GM20000 (cell line): ENCODE measurements around the gene LAMB4.

ENCODE experiments used
- DNase-seq: peaks from one replicate; pipeline ENCODE4 v3.0.0; 2012; ENCODE audit warnings: low spot score
- TF ChIP-seq, protein P1 (sequence below): IDR thresholded peaks from 2 replicates; pipeline ENCODE4 v1.5.1; 2012; ENCODE audit warnings: mild to moderate bottlenecking, control low read depth; ENCODE audit errors: extremely low read depth, missing control alignments

Gene LAMB4

GRCh38 chr7:108142180-108142579 lies 12.0 kb upstream of the LAMB4 start:
- TF ChIP-seq, protein P1, sequence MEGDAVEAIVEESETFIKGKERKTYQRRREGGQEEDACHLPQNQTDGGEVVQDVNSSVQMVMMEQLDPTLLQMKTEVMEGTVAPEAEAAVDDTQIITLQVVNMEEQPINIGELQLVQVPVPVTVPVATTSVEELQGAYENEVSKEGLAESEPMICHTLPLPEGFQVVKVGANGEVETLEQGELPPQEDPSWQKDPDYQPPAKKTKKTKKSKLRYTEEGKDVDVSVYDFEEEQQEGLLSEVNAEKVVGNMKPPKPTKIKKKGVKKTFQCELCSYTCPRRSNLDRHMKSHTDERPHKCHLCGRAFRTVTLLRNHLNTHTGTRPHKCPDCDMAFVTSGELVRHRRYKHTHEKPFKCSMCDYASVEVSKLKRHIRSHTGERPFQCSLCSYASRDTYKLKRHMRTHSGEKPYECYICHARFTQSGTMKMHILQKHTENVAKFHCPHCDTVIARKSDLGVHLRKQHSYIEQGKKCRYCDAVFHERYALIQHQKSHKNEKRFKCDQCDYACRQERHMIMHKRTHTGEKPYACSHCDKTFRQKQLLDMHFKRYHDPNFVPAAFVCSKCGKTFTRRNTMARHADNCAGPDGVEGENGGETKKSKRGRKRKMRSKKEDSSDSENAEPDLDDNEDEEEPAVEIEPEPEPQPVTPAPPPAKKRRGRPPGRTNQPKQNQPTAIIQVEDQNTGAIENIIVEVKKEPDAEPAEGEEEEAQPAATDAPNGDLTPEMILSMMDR: no peak
- no peak for DNase-seq

- TF ChIP-seq, protein P1: no peak
Observed at GRCh38 chr7:108140671-108141070, 10.5 kb upstream of the LAMB4 start.

DNA sequence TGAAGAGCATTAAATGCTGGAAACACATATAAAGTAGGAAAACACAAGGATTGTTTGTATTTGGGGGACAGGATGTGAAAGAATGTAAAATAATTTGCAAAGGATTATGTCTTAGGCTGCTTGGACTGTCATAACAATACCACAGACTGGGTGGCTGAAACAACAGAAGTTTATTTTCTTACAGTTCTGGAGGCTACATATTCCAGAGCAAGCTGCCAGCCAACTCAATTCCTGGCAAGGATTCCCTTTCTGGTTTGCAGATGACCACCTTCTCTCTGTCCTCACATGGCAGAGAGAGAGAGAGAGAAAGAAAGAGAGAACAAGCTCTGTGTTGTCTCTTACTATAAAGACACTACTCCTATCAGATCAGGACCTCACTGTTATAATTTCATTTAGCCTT lies 8.8 kb upstream of the LAMB4 start:
- DNase-seq: no peak

More at GRCh38 chr7:108140671-108141070, 10.5 kb upstream of the LAMB4 start:
- DNase-seq: no peak

GRCh38 chr7:108137993-108138392 lies 7.8 kb upstream of the LAMB4 start:
- DNase-seq: no peak
- TF ChIP-seq, protein P1: no peak

More for the DNA sequence above, 8.8 kb upstream of the LAMB4 start:
- TF ChIP-seq, protein P1: no peak

DNA sequence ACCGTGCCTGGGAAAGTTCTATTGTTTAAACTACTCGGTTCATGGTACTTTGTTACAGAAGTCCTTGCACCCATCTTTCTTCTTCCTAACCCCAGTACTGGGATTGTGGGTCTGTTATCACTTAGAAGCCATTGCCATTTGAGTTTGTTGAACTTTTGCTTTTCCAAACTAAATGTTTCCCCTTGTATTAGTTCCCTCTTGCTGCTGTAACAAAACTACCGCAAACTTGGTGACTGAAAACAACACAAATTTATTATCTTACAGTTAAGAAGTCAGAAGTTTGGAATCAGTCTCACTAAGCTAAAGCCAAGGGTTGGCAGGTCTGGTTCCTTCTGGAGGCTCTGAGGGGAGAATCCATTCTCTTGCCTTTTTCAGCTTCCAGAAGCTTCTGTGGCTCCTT lies 6.9 kb upstream of the LAMB4 start:
- no peak for DNase-seq

DNA sequence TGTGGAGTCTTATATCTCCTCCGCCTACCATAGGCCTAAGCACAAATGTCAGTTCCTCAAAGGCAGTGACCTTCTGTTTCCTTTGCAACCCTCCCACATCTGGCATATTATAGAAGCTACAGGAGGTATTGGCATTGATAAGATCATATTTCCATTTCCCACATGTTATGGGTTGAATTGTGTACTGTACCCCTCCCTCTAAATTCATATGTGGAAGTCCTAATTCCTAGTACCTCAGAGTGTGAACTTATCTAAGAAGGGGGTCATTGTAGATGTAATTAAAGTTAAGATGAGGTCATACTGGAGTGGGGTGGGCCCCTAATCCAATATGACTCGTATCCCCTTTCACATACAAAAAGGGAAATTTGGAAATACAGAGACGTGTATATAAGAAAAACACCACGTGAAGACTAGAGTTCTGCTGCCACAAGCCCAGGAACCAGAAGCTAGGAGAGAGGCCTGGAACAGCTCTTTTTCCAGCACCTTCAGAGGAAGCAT lies 6.1 kb upstream of the LAMB4 start:
- DNase-seq: no peak
- TF ChIP-seq, protein P1: no peak

More for the DNA sequence above, 6.9 kb upstream of the LAMB4 start:
- TF ChIP-seq, protein P1: no peak

DNA sequence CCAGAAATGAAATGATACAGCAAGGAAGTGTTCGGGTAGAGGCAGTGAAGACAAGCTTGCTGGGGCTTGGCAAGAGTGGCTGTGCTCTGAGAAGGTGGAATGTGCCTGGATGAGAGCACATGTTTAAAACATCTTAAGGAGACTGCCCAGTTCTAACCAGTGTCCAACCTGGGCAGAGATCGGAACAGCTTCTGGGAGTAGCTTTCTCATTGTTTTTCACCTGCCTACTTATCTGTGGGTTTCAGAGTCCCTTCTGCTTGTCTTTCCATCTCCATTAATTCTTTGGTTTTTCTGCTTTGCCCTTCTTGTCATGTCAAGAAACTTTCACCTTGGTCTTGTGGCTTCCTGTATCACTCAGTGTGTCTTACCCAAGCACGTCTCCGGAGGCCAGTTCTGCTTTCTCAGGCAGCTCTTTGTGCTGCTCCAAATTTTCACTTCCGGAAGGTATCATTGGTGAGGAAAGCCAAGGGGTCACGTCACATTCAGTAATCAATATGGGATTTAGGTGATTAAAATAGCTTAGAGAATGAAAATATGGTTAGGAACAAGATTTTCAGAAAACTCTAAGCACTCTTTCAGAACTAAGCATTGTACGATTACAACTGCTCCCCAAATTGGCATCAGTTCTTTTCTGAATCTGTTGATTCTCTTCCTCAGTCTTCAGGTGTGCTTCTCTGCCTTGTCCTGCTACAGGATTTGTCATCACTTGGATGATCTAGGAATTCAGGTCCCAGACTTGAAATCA lies 5.5 kb upstream of the LAMB4 start:
- TF ChIP-seq, protein P1: no peak
- DNase-seq: peak; percentile 48
